ENCODE results near the gene COA8.

Gene COA8

GRCh38 chr14:103538291-103539055, 24.3 kb upstream of the COA8 start:
- DNase-seq = no peak

DNA sequence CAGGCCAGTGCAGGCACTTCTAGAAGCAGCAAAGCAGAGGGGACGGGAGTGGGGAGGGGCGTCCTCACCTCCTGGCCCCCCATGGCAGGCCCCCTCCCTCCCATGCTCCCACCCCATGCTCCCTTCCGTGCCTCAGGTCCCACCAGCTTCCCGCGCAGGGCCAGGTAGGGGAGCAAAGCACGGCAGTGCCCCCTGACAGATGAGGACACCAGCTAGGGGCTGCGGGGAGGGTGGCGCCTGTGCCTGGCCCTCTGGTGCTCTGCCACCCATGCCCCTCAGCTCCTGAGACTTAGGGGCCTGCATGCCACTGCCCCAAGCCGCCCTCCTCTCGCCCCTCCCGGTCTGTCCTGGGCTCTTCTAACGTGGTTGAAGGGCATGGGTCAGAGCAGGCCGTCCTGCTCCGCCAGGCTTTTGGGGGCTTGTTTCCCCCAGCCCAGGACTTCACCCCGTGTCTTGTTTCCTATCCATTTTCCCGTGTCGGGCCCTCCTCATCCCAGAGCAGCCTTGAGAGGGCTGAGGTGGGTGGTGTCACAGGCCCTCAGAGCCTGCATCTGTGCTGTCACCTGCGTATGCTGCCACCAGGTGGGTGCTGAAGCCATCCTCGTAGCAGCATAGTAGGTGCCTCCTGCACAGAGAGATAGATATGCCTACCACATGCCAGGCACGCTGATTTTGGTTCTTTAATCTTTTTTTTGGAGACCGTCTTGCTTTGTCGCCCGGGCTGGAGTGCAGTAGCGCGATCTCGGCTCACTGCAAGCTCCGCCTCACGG, 23.5 kb upstream of the COA8 start:
- no peak for DNase-seq

DNA sequence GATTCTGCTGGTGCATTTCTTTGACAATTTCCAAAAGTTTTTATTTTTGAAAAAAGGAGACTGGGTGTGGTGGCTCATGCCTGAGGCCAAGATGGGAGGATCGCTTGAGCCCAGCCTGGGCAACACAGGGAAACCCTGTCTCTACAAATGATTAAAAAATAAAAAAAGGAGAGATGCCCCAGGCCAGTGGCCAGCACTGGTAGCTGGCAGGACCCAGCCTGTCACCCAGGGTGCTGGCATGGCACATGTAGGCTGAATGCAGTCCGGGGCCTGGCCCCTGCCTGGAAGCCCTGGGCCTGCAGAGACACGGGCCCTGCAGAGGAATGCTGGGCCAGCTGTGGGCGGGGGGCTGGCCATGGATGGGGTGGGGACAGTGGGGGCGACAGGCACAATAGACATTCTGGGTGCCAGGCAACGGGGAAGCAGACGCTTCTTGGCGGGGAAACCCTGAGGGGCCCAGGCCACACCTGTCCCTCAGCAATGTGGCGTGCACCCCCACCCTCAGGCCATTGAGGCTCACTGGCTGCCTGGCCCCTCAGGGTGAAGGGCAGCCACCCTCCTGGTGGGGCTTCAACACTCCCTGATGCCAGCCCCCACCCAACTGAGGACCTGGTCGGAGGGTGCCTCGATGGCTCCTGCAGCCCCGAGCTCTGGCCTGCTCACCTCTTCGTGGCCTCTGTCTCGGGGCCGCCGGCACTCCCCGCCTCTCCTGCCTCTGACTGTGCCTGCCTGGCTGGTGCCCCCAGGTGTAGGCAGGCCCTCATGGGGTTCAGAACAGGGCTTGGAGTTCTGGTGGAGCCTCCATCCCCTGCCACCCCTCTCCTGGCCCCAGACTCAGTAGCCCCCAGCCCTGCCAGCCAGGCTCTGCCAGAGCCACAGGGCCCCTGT, 21.7 kb upstream of the COA8 start:
- no peak for DNase-seq

GRCh38 chr14:103541709-103542604, 20.8 kb upstream of the COA8 start:
- no peak for DNase-seq

DNA sequence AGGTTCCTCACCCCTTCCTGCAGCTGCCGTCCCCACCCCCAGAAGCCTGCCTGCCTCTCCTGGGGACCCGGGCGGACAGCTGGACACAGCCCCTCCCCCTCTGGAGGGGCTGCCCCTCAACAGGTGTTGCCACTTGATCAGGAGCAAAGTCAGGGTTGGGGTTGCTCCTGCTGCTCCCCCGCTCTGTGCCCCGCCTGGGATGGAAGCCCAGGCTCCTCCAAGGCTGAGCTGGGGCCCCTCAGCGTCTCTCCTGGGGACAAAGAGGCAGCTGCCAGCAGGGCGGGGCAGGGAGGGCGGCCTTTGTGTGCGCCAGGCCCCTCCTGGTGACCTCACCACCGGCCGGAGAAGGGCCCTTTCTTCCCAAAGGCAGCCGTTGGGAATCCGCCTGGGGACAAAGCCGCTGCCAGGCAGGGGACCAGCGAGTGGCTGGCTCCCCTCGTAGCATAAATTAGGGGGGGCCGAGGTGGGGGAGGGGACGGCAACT, 20.1 kb upstream of the COA8 start:
- DNase-seq = no peak

DNA sequence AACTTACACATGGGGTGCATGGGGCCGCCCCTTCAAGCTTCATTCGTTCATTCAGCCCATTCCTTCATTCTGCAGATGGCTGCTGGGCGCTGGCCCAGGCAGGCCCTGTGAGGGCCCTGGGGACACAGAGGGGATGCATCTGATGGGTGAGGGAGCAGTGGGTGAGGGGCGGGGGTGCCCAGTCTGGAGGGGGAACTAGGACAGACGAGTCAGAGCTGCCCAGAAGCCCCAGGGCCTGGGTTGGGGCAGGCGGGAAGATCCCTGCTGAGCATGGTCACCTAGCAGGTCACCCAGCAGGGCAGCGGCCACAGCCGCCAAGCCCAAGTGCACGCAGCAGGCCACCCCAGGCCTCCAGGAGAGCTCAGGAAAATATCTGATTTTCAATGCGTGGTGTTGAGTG, 19.6 kb upstream of the COA8 start:
- DNase-seq = no peak

DNA sequence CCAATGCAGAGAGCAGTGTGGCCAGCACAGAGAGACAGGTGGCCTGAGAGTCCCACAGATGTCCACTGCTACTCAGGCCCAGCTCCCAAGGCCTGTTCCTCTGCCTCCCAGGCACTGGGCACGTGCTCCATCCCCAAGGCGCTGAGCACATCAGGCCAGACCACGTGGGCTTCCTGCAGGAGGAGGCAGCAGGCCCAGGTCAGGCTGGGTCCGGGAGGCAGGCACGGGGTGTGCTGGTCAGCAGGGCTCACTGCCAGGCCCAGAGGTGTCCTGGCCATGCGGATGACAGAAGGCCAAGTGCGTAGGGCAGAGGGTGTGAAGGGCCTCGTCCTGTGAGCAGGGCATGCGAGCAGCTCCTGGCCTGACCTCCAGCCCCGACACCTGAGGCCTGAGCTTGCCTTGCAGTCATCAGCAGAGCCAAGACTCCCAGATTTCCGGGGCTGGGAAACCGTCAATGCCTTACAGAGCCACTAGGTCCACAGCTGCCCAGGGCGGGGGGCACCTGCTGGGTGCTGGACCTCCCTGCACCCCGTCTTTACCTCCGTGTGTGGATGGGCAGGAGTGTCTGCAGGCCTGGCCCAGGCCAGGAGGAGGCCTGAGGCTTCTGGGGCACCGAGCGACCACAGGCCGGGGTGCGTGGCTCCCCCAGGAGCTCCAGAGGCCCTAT, 18.9 kb upstream of the COA8 start:
- DNase-seq = no peak

GRCh38 chr14:103544388-103545218, 18.2 kb upstream of the COA8 start:
- DNase-seq = no peak

DNA sequence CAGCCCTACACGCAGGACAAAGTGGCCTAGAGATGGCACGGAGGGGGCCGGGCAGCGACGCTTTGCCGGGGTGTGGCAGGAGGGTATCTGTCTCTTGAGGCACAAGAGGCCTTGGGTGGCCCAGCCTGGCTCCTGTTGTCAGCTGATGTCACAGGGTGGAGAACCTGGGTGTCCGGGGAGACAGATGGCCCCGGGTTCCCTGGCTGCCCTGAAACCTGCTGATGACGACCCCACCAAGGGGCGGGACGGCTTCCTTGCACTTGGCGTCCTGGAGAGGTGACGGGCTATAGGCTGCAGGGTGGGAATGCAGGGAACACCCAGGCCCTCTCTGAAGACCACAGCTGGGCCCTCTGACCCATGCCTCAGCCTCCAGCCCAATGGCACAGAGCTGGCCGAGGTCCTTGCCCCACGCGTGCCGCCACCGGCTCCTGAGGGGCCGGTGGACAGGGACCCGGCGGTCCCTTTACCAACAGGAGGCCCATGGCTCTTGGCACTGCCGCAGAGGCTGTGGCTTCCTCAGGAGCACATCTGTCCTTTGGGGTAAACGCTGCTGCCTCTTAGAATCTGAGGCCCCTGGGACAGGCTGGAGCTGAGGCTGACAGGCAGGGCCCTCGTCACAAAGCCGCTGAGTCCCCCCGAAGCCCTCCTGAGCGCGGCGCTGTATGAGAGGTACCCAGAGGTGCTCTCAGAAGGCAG, 17.4 kb upstream of the COA8 start:
- DNase-seq = no peak

DNA sequence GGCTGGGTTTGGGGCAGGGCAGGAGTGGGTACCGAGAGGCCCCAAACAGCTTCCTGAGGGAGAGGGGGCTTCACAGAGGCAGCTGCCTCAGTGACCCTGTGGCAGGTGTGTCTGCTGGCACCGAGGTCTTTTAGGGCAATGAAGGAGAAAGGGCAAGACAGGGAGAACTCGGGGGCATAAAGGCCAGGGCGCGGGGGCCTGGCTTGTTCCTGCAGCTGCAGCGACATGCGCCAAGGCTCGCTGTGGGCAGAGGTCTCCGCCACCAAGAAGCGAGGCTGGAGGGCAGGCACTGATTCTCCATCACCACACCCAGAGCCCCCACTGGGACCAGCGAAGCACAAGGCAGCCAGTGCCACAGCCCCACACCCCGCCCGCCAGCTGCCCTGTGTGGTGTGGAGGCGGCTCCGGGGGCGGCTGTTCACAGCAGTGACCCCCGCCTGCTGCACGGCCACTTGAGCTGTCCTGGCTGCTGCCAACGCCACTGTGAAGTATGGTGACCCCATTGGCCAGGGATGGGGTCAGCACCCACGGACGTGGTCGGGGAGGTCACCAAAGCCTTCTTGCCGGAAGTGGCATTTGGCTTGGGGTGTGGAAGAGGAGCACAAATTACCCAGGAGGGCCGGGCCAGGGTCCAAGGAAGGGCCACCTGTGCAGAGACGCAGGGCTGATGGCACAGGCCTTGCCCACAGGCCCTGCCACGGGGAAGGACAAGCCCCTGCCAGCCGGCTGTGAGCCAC, 16.7 kb upstream of the COA8 start:
- no peak for DNase-seq

GRCh38 chr14:103546652-103547454, 15.9 kb upstream of the COA8 start:
- peak; percentile 71 to 76 for DNase-seq

DNA sequence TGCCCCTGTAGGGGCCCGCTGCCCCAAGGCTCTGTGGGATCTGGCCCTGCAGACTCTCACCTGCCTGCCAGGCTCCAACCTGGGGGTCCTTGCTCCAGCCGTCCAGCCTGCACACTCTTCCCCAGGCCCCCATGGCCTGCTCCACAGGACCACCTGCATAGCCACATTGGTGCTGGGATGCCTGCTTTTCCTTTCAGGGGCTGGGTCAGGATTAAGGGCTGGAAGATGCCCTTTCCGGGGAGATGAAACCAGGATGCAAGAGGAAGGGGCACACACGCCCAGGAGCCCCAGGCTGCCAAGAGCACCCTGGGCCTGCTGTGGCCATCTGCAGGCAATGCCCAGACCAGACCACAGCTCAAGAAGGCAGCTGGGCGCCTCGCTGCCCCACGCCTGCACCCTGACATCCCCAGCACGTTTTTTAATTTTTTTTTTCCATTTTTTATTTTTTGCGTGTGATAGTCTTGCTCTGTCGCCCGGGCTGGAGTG, 15.3 kb upstream of the COA8 start:
- DNase-seq = no peak

- no peak for DNase-seq
Measured at GRCh38 chr14:103547941-103548462, 14.8 kb upstream of the COA8 start.

DNA sequence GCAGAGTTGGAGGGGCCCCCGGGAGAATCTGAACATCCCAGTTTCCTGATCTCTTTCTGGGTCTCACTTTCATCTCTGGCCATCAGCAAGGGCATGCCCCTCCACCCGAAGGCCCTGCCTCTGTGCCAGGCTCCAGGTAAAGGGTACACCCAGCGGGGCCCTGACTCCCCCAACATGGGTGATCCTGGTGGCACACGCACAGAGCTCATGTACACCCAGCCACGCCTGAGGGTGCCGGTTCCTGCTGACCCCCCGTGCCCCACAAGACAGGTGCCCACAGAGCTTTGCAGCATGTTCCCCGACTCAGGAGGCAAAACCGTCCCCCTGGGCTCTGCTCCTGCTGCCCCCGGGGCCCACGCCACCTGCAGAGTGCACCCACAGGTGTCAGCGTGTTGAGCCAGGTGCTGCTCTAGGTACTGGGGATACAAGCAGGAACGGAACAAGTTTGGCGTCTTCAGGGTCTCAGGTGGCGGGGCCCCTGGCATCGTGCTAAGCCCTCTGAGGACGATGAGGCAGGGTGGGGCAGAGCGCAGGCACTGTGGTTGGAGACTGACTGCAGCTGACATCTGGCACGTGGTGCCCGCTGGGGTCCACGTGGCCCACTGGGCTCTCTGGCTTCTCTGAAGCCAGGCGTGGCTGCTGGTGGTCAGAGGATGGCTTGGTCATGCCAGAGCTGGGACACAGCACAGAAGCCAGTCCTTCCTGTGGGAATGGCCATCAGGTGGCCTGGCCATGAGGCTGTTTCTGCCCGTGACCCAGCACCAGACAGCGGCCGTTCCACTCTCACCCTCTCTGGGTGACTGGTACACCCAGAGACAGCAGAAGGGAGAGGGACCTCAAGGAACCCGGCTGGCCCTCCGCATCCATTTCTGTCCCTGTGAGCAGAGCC, 14.1 kb upstream of the COA8 start:
- DNase-seq = no peak

- no peak for DNase-seq
Measured at GRCh38 chr14:103549361-103550311, 13.1 kb upstream of the COA8 start.

All from activated CD4-positive, alpha-beta T cell treated with anti-CD3 and anti-CD28 coated beads, Interleukin-2, amount 50 U/mL, for 4 hours (primary cell).